ENCODE data around the gene PLXNA2. TPM values are rescaled to one million over a fixed set of nuclear protein-coding genes. Genes with fewer than 3 reads are reported as not detected.

The PLXNA2 gene
- total RNA-seq, 1 experiment from 2014 or later, result 0.06 TPM

GRCh38 chr1:208179961-208180409 lies 64.2 kb downstream of the PLXNA2 start:
- POLR2A ChIA-PET (ENCODE audit: low non-redundant PET), result no interaction called here
- no peaks in the 10 kb centered on the region for H3K4me1 ChIP-seq (ENCODE audit: insufficient read depth, low read length, poor library complexity, severe bottlenecking)
- no peaks in the 10 kb centered on the region for H3K9me3 ChIP-seq (ENCODE audit: low read depth, low read length, poor library complexity, severe bottlenecking)
- peaks cover 8% of the 10 kb centered on the region for H3K27me3 ChIP-seq (replicated peaks; ENCODE audit: insufficient read depth, low read depth, low read length, poor library complexity)
- no peak overlapping the region for H3K4me3 ChIP-seq (ENCODE audit: low read depth, low read length, poor library complexity, severe bottlenecking)
- BruUV-seq (replicated peaks), result no TSS peak
- CTCF ChIA-PET, result no interaction called here
- TF ChIP-seq EZH2 (IDR thresholded peaks at IDR 0.05; ENCODE audit: borderline replicate concordance, low read depth, low read length, poor library complexity, severe bottlenecking) (no peak), CTCF (conservative IDR thresholded peaks at IDR 0.05; ENCODE audit: low read depth, low read length) (no peak)
- H3K36me3 ChIP-seq (ENCODE audit: insufficient read depth, low read length, poor library complexity, severe bottlenecking), result no peaks in the 10 kb centered on the region
- no peak for DNase-seq (ENCODE audit: low spot score)
- H3K27ac ChIP-seq (ENCODE audit: low read depth, low read length, poor library complexity, severe bottlenecking), result no peak overlapping the region
- intact Hi-C loops (cut with micrococcal nuclease; ENCODE audit: unreplicated experiment), result no loop called here

- no peak for DNase-seq (ENCODE audit: low spot score)
- intact Hi-C loops (cut with micrococcal nuclease; ENCODE audit: unreplicated experiment), result no loop called here
- ChIA-PET CTCF (no interaction called here), POLR2A (ENCODE audit: low non-redundant PET) (no interaction called here)
- Histone ChIP-seq H3K4me3 (ENCODE audit: low read depth, low read length, poor library complexity, severe bottlenecking) (no peak overlapping the region), H3K9me3 (ENCODE audit: low read depth, low read length, poor library complexity, severe bottlenecking) (no peaks in the 10 kb centered on the region), H3K27me3 (replicated peaks; ENCODE audit: insufficient read depth, low read depth, low read length, poor library complexity) (peaks cover 8% of the 10 kb centered on the region), H3K27ac (ENCODE audit: low read depth, low read length, poor library complexity, severe bottlenecking) (no peak overlapping the region), H3K4me1 (ENCODE audit: insufficient read depth, low read length, poor library complexity, severe bottlenecking) (no peaks in the 10 kb centered on the region), H3K36me3 (ENCODE audit: insufficient read depth, low read length, poor library complexity, severe bottlenecking) (no peaks in the 10 kb centered on the region)
- TF ChIP-seq CTCF (conservative IDR thresholded peaks at IDR 0.05; ENCODE audit: low read depth, low read length), result no peak
- TF ChIP-seq EZH2 (IDR thresholded peaks at IDR 0.05; ENCODE audit: borderline replicate concordance, low read depth, low read length, poor library complexity, severe bottlenecking), result no peak
- BruUV-seq (replicated peaks), result no TSS peak
Measured at GRCh38 chr1:208179263-208179816, 64.8 kb downstream of the PLXNA2 start.

- H3K4me1 ChIP-seq (ENCODE audit: insufficient read depth, low read length, poor library complexity, severe bottlenecking), result no peaks in the 10 kb centered on the region
- DNase-seq (ENCODE audit: low spot score), result no peak
- no peaks in the 10 kb centered on the region for H3K9me3 ChIP-seq (ENCODE audit: low read depth, low read length, poor library complexity, severe bottlenecking)
- BruUV-seq (replicated peaks), result no TSS peak
- H3K27me3 ChIP-seq (replicated peaks; ENCODE audit: insufficient read depth, low read depth, low read length, poor library complexity), result peaks cover 7% of the 10 kb centered on the region
- no peak overlapping the region for H3K27ac ChIP-seq (ENCODE audit: low read depth, low read length, poor library complexity, severe bottlenecking)
- intact Hi-C loops (cut with micrococcal nuclease; ENCODE audit: unreplicated experiment), result no loop called here
- H3K4me3 ChIP-seq (ENCODE audit: low read depth, low read length, poor library complexity, severe bottlenecking), result no peak overlapping the region
- ChIA-PET CTCF (no interaction called here), POLR2A (ENCODE audit: low non-redundant PET) (no interaction called here)
- no peaks in the 10 kb centered on the region for H3K36me3 ChIP-seq (ENCODE audit: insufficient read depth, low read length, poor library complexity, severe bottlenecking)
- no peak for TF ChIP-seq CTCF (conservative IDR thresholded peaks at IDR 0.05; ENCODE audit: low read depth, low read length)
- no peak for TF ChIP-seq EZH2 (IDR thresholded peaks at IDR 0.05; ENCODE audit: borderline replicate concordance, low read depth, low read length, poor library complexity, severe bottlenecking)
Measured at GRCh38 chr1:208178091-208178529, 66.1 kb downstream of the PLXNA2 start.
